HG02884 (cell line): ENCODE measurements around the gene NABP2.
"Not testable (repeated sequence)": the region's sequence is repeated elsewhere in the genome, so short reads cannot be mapped to it uniquely, and the experiment has no call there.

Experiments used
- ATAC-seq: cut with Tn5 transposase; IDR thresholded peaks from one replicate; pipeline ENCODE4 v1.9.1; 2021; ENCODE audit warnings: mild to moderate bottlenecking, moderate library complexity; ENCODE audit not compliant: unreplicated experiment

The NABP2 gene

DNA sequence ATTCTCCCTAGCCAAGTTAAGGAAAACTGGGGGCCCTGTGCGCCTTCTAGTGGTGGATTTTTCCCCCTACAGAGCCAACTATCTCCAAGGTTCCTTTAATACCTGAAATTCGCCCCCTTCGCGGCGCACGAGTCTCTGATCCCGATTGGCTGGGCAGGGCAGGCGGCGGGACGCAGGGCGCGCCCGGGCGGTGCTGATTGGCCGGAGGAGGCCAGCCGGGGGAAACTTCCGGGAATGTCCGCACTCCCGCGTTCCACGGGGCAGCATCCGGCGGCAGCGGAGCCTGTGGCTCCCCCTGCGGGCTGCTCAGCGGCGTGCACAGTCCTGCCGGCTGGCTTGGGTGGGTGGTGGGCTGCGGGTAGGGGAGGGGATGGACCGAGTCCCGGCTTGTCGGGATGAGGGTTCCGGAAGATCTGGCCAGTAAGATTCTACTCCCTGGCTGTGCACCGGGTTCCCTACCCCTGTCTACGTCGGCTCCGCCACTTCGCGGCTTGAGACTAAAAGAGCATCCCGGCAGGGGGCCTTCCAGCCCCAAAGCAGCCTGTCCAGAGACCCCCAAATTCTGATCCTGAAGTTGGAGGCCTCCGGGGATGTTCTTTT is at the start of gene NABP2:
TSS of gene NABP2 (plus strand) at position 241 of the 600 bp plus-strand sequence. CDS start 515 bp downstream, outside the sequence.
- ATAC-seq = peak; percentile 64

DNA sequence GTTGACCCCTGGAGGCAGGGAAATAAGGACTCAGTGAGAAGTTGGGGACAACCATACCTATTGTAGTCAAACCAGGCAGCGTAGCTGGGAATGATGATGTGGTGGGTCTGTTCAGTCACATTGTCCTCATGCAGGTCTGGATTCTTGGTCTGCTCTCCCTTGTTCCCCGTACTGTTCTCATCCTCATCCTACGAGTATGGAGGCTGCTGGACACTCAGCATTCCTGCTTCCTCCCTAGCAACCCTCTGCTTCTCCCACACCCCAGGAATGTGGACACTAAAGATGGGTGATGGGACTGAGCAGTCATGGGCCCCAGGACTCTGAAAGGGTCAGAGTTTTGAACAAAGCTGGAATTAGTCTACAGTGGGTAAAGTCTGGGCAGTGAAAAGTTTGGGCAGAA is 45.8 kb upstream of the NABP2 start:
- no peak for ATAC-seq

DNA sequence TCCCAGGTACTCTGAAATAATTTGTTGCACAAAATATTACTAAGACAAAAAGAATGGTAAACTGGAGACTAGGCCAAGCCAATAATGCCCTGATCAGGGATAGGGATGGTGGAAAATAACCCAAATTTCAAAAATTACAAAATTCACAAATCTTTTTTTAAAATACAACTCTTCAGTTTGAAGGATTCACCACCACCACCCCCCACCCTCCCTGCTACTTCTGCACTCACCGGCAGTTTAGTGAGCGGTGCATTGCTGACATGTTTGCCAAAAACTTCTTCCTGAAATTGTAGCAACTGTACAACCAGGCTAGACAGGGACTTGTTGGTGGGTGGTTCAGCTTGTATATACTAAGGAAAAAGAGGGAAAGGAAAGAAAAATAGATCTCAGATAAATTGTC is 37.2 kb upstream of the NABP2 start:
- ATAC-seq = no peak

DNA sequence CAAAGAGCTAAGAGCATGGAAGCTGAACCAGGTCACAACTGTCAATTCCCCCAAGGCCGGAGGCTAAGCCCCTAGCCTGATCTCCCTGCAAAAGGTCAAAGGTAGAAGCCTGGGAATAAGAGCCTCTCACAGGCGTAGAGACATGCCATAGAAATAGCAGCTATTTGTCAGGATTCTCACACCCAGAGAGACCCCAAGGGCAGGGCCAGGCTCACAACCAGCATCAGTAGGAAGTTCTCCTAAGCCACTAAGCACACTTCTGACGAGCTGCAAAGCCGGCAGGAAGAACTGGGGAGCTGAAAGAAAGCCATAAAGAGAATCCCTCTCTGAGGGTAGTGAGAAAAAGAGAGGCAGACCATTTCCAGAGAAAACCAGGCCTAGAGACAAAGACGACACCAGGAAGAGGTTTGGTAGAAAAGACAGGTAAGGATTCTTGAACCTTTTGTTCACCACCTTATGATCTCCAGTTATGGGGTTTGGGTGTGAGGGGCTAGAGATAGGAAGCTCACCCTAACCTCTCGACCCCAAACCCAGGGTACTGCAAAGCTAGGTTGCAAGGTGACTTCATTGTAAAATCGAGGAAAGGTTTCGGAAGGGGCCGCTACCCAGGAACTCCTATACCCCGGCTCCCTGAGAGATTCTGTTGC is 35.9 kb upstream of the NABP2 start:
- ATAC-seq = no peak

DNA sequence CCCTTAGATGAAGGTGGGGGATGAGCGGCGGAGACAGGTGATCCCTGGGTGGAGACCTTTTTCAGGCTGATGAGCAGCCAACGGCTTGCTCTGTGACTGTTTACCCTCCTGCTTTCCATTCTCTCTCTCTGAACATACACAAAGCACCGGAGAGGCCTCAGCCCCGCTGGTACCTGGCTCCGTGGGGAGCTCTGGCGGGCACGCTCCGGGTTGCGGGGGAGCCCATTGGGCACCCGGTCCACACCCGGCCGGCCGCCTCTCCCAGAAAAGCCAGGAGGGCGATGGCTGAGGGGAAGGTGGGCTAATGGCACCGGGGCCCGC is 35.4 kb upstream of the NABP2 start:
- ATAC-seq = no peak

DNA sequence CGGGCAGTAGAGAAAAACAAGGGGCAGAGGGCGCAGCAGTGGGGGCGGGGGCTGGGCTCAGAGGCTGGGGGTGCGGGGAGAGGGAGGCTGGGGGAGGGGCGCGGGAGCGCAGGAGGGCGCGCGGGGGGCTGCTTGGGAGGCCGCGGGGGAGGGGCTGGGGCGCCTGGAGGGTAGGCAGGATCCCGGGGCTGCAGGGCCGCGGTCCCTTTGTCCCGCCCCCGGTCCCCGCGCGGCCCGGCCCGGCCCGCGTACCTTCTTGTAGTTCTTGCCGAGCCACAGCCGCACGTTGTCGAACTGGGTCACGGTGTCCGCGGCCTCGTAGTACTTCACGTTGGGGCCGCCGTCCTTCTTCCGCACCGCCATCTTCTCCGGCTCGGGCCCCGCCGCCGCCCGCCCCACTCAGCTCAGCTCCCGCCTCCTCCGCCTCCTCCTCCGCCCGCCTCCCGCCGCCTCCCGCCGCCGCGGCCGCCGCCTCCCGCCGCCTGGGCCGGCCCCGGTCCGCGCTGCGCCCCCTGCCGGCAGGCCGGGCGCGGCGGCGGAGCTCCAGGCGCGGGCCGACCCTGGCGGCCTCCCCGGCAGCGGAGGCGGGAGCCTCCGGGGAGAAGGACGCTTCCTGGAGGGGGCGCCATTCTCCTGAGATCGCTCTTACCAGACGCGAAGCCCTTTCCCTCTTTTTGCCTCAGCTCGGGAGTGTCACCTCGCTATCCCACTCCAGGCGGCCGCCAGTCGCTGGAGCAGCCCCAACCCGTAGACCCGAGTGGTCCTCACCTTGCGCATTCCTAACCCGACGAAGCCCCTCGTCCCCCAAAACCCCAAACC is 34.8 kb upstream of the NABP2 start, which contains the start of gene SMARCC2:
TSS of gene SMARCC2 (minus strand) at position 385 of the 819 bp plus-strand sequence. CDS start at position 363, 22 bp downstream.
- ATAC-seq = peak; percentile 53

DNA sequence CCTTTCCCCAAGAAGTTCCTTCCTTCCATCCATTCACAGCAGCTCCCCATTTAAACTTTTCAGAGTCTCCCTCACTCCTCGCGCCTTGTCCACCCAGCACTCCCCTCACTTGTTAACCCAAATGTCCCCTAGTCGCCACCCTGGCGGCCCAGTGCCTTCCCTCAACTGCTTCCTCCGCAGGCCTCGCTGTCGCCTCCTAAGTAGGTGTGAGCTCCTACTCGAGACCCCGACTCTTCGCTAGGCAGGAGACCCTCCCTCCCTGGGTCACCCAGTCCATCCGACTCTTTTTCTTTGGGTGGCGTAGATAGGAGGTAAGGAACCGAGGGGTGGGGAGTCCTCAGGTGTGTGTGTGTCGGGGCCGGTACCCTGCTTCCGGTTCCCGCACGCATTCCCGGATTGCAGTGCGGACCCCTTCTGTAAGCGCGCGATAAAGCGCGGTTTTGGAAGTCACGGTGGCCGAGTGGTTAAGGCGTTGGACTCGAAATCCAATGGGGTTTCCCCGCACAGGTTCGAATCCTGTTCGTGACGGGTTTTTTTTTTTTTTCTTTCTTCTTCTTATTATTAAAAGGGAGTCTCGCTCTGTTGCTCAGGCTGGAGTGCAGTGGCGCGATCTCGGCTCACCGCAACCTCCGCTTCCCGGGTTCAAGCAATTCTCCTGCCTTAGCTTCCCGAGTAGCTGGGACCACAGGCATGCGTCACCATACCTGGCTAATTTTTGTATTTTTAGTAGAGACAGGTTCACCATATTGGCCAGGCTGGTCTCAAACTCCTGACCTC is 34.0 kb upstream of the NABP2 start:
- peak; percentile 36 for ATAC-seq

DNA sequence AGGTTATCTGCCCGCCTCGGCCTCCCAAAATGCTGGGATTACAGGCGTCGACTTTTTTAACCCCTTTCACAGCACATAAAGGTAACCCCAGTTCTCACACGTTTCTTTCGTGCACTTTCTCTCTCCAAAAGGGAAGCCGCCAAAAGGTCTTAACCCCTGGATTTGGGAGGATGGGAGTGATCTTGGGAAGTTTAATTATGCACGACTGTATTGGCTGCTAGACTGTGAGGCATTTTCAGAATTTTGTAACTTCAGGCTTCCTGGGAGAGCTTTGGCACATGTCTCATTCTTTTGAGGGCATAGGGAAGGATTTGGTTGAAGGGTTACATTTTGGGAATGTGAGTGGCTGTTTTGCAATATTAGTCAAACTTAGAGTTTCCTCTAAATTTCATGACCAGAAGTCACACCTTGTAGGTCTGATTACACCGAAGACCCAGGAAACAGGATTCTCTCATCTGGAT is 33.4 kb upstream of the NABP2 start:
- ATAC-seq = no peak

DNA sequence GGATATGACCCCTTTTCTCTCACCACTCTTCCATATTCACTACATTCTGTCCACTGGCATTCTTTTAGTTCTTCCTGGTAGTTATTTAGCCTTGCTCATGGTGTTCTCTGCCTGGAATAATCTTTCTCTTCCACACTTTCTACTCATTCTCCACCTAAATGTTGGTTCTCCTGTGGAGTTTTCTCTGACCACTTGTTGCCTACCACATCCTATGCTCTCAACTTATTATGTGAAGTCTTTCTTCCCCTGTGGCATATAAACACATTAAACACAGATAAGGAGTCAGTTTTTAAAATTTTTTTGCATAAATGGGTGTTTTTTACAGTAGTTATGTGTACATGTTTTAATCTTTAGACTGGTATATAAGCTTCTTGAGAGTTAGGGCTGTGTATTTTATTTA is 31.6 kb upstream of the NABP2 start:
- no peak for ATAC-seq

DNA sequence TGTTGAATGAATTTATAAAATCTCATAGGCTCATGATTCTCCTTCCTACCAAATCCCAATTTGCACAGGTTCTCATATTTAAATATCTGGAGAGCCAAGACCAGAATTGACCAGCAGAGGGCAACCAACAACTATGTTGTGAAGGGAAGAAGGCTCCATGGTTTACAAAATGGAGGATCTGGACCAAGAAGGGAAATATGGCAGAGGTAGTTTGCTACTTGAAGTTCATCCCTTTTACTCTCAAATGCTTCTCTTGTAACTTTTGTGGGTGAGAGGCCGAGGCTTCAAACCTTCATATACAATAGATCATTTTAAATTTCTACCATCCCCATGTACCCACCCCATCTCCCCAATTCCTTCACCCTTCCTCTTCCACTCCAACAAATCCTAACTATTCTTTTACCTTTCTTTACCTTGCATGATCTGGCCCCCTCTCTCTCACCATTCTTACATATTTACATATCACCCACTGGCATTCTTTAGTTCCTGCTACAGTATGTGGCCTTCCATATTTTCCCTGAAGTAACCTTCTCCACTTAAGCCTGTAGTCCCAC is 31.0 kb upstream of the NABP2 start:
- ATAC-seq = no peak

DNA sequence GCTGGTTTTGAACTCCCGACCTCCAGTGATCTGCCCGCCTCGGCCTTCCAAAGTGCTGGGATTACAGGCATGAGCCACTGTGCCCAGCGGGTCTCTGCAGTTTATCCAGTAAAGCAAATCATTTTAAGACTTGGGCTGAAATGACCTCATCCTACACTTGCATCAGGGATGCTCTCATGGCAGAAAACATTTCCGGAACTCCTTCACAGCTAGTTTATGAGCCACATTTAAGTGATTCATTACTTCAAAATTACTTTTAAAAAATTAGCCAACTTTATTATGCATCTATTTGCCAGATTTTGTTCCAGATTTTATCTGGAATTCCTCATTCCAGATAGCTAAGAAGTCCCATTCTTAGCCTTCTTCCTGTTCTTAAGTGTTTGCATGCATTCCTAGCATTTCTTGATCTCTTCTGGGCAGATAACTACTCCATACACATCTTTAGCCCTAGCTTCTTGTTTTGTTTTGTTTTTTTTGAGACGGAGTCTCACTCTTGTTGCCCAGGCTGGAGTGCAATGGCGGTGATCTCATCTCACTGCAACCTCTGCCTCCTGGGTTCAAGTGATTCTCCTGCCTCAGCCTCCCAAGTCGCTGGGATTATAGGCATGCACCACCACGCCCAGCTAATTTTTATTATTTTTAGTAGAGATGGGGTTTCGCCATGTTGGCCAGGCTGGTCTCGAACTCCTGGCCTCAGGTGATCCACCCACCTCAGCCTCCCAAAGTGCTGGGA is 27.2 kb upstream of the NABP2 start:
- ATAC-seq = not testable (repeated sequence)

DNA sequence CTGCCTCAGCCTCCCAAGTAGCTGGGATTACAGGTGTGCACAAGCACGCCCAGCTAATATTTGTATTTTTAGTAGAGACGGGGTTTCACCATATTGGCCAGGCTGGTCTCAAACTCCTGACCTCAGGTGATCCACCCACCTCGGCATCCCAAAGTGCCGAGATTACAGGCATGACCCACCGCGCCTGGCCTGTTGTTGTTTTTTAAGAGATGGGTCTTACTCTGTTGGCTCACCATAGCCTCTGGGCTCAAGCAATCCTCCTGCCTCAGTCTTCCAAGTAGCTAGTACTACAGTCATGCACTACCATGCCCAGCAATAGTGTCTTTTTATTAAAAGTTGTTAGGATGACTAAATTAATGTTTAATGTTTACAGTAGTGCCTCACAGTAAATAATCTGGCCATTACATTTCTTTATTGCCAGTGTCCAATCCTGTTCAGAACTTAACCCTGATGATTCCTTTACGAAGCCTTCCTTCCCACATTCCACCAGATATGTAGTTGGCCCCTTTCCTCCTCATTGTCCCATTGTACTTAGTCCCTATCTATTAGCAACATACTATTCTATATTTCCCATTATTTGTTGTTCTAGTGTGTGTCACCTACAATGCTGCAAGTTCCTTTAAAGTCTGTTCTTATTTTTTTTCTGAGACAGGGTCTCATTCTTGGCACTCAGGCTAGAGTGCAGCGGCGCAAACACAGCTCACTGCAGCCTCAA is 26.1 kb upstream of the NABP2 start:
- no peak for ATAC-seq

DNA sequence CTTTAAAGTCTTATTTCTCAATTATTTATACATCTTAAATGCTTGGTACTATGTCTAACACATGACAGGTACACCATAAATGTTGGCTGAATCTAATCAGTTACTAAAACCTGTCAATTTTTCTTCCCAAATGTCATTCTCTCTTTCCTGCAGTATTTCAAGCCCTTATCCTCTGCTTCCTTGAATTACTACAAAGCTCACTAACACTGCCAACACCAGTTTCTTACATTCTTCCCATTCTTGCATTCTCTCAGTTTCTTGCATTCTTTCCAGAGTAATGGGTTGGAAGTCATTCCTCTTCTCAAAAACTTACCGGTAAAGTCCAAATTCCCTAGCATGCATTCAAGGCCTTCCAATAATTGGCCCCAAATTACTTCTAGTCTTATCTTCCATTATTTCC is 25.3 kb upstream of the NABP2 start:
- ATAC-seq = no peak

DNA sequence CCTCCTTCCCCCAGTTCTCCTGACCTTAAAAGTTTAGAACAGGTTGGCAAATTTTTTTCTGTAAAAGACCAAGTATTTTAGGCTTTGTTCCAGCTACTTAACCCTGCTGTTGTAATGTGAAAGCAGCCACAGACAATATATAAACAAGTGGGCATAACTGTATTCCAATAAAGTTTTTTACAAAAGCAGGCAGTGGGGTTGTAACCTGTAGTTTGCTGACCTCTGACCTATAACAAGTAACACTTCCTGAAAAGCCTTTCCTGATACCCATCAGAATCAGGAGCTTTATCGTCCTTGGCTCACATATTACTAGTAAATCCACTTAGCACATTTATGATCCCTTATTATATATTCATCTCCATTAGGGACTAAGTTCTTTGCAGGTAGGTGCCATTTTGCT is 21.8 kb upstream of the NABP2 start:
- ATAC-seq = no peak

DNA sequence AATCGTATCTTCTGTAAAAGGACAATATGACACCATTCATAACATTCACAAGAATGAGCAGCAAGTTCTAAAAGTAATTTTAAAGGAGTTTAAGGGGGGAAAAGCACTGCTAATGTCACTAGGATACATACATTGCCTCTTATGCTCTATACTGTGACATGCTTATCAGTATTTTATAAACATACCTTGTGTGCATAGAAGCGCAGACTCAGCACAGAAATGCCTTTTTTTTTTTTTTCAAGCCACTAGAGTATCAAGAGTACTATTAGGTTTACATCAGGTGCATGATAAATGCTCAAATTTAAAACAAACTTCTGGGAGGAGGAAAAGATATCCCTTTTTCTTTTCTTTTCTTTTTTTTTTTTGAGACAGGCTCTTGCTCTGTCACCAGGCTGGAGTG is 21.3 kb upstream of the NABP2 start:
- ATAC-seq = no peak

DNA sequence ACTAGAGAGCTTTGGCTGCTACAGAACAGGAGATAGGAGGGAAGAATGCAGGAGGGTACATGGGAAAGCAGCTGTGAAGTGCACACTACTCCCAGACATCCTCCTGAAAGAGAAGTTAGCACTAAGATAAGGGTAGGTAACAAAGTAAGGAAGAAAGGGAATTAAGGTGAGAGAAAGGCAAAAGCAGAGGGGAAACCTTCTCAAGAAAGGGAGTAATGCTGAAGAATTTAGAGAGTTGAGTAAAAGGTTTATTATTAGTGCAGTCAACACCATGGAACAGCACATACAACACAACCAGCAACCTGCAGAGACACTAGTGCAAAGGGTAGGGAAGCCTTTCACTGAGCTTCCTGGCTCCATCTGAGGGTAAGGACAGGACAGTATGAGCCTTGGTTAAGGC is 19.9 kb upstream of the NABP2 start:
- no peak for ATAC-seq

DNA sequence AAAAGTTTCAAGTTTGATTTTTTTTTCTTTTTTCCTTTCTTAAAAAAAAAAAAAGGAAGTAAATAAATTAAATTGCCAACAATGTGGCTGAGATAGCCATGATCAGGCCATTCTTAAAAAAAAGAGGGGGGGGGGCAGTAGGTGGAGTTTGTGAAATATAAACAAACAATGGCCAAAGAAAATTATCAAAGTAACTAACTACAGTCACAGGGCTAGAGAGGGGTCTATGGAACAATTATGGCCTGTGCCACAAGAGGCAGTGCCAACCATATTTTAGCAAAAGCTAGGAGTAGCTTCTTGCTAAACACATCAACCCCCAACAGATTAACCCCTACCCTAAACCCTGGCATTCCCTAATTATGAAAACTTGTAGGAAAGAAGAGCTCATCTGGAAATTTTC is 18.7 kb upstream of the NABP2 start:
- ATAC-seq = no peak

DNA sequence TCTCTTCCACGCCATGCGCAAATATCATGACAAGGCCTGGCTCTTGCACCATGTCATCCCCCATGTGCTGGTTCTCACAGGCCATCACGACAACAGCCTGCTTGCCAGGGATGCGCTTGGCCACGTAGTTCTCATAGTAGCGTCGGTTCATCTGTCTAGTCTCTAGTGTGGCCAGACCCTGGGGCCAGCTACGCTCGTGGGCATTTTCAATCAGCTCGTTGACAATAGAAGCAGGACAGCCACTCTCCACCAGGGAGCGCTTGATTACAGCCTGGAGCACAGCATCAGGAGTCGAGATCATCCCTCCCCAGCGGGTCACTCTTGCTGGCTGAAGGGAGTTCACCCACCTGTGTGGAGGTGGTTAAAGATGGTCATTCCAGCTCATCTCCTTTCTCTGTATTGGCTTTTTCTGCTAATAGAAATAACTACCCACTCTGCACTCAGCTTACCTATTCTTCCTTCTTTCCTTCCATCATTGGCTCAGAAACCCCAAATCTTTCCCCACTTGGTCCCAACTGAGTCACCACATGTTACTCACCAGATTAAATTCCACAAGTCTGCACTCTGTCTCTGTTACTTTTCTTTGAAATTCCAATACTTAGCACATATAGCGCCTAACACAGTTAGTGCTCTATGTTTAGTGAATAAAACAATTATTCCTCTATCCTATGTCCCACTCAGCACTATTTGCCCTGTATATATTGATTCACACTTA is 17.5 kb upstream of the NABP2 start:
- no peak for ATAC-seq

DNA sequence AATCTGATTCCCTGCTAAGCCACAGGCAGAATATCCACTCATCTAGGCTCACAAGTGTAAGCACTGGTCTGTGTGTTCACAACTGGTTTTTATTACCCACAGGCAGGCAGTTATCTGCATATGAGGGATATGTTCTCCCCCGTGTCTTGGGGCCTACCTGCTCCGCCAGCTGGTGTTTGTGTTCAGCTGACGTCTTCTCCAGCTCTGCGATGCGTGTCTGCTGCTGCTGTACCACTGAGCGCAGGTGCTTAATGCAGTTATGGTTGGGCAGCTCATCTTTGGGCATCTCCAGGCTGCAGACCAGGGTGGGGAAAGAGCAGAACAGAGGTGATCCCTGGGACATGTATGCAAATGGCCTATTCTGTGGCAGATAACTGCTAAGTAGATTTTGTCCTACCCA is 16.1 kb upstream of the NABP2 start:
- no peak for ATAC-seq
